Neural progenitor cell (in vitro differentiated cells): ENCODE data around the gene SLC27A4.

Source experiments
- CTCF ChIP-seq: fragments of 200-600 bp; sonication (generic); IDR thresholded peaks from 2 replicates; pipeline ENCODE4 v1.5.1; 2017; ENCODE audit warnings: antibody characterized with exemption, mild to moderate bottlenecking
- EZH2 ChIP-seq: fragments of 200-600 bp; sonication (generic); IDR thresholded peaks from 2 replicates; pipeline ENCODE4 v1.6.1; 2017; ENCODE audit warnings: antibody characterized with exemption, mild to moderate bottlenecking, moderate library complexity

- no peak for TF ChIP-seq CTCF
- TF ChIP-seq EZH2: no peak
Measured at GRCh38 chr9:128406848-128407391, 66.6 kb downstream of the SLC27A4 start.
